SW 1271 (cell line): ENCODE results near the gene SPTBN5.

ENCODE experiments used
- DNase-seq, 2 experiments: peaks; one replicate each; lab custom pipeline; 2025; lab: John Stamatoyannopoulos, UW

The SPTBN5 gene

GRCh38 chr15:41893422-41894250, at the start of gene SPTBN5:
Gene SPTBN5 (minus strand): TSS chr15:41894053. CDS start chr15:41893497, 556 bp downstream.
- DNase-seq = no peak

GRCh38 chr15:41942886-41943285, 49.0 kb upstream of the SPTBN5 start:
- DNase-seq = no peak

GRCh38 chr15:41941644-41942415, 48.0 kb upstream of the SPTBN5 start:
- DNase-seq = no peak

- DNase-seq = peak; percentile 41 to 85
Measured at GRCh38 chr15:41940441-41940857, 46.6 kb upstream of the SPTBN5 start.

GRCh38 chr15:41939986-41940385, 46.1 kb upstream of the SPTBN5 start:
- DNase-seq = no peak

- DNase-seq = no peak
Measured at GRCh38 chr15:41937568-41937923, 43.7 kb upstream of the SPTBN5 start.

GRCh38 chr15:41936649-41937567, 43.1 kb upstream of the SPTBN5 start:
- DNase-seq = peak in 1 of 2 experiments; percentile 50

GRCh38 chr15:41936155-41936554, 42.3 kb upstream of the SPTBN5 start:
- DNase-seq = no peak

GRCh38 chr15:41935566-41936020, 41.7 kb upstream of the SPTBN5 start:
- no peak for DNase-seq

GRCh38 chr15:41934843-41935242, 41.0 kb upstream of the SPTBN5 start:
- peak in 1 of 2 experiments; percentile 65 for DNase-seq

- peak in 1 of 2 experiments; percentile 39 for DNase-seq
Measured at GRCh38 chr15:41933771-41934170, 39.9 kb upstream of the SPTBN5 start.

- no peak for DNase-seq
Measured at GRCh38 chr15:41933326-41933725, 39.5 kb upstream of the SPTBN5 start.

- no peak for DNase-seq
Measured at GRCh38 chr15:41932511-41933289, 38.8 kb upstream of the SPTBN5 start.

GRCh38 chr15:41932101-41932500, 38.2 kb upstream of the SPTBN5 start:
- no peak for DNase-seq

- DNase-seq = no peak
Measured at GRCh38 chr15:41930867-41931222, 37.0 kb upstream of the SPTBN5 start.

- peak in 1 of 2 experiments; percentile 33 for DNase-seq
Measured at GRCh38 chr15:41930221-41930866, 36.5 kb upstream of the SPTBN5 start.

GRCh38 chr15:41928637-41929620, 35.1 kb upstream of the SPTBN5 start:
- no peak for DNase-seq

- no peak for DNase-seq
Measured at GRCh38 chr15:41928100-41928499, 34.2 kb upstream of the SPTBN5 start.

- no peak for DNase-seq
Measured at GRCh38 chr15:41927536-41927935, 33.7 kb upstream of the SPTBN5 start.
